ENCODE measurements around the gene RIMBP3C.
"Not testable (repeated sequence)": the region's sequence is repeated elsewhere in the genome, so short reads cannot be mapped to it uniquely, and the experiment has no call there.

RIMBP3C gene

DNA sequence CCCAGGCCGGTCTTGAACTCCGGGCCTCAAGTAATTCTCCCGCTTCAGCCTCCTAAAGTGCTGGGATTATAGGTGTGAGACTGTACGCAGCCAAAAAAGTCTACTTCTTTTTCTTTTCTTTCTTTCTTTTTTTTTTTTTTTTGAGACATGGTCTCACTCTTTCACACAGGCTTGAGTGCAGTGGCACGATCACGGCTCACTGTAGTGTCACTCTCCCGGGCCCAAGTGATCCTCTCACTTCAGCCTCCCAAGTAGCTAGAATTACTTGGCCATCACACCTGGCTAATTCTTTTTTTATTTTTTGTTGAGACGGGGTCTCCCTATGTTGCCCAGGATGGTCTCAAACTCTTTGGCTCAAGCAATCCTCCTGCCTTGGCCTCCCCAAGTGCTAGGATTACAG lies 12.7 kb upstream of the RIMBP3C start:
- no peak for DNase-seq (ENCODE audit: low read depth)
- TF ChIP-seq, protein P1, sequence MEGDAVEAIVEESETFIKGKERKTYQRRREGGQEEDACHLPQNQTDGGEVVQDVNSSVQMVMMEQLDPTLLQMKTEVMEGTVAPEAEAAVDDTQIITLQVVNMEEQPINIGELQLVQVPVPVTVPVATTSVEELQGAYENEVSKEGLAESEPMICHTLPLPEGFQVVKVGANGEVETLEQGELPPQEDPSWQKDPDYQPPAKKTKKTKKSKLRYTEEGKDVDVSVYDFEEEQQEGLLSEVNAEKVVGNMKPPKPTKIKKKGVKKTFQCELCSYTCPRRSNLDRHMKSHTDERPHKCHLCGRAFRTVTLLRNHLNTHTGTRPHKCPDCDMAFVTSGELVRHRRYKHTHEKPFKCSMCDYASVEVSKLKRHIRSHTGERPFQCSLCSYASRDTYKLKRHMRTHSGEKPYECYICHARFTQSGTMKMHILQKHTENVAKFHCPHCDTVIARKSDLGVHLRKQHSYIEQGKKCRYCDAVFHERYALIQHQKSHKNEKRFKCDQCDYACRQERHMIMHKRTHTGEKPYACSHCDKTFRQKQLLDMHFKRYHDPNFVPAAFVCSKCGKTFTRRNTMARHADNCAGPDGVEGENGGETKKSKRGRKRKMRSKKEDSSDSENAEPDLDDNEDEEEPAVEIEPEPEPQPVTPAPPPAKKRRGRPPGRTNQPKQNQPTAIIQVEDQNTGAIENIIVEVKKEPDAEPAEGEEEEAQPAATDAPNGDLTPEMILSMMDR (conservative IDR thresholded peaks at IDR 0.05; ENCODE audit: control insufficient read depth, insufficient read depth, low read depth, low read length): no peak
- H3K4me3 ChIP-seq (ENCODE audit: control insufficient read depth, low read depth, low read length): no peak overlapping the region

DNA sequence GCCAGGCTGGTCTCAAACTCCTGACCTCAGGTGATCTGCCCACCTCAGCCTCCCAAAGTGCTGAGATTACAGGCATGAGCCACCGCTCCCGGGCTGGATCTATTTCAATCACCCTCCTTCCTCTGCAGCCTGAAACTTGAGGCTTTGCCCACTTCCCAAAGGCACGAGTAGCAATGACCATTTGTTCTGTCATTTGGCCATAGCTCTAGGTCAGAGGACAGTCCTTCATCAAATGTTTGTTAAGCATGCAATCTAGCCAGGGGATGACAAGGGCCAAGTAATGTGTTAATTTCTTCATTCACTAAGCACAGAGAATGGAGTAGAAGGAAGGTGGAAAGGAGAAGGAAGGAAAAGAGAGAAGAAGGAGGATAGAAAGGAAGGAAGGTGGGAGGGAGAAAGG lies 9.4 kb upstream of the RIMBP3C start:
- DNase-seq (ENCODE audit: low read depth); H3K4me3 ChIP-seq (ENCODE audit: control insufficient read depth, low read depth, low read length): not testable (repeated sequence)

GRCh38 chr22:21559345-21560125 lies 8.3 kb upstream of the RIMBP3C start:
- H3K4me3 ChIP-seq (ENCODE audit: control insufficient read depth, low read depth, low read length); DNase-seq (ENCODE audit: low read depth): not testable (repeated sequence)

DNA sequence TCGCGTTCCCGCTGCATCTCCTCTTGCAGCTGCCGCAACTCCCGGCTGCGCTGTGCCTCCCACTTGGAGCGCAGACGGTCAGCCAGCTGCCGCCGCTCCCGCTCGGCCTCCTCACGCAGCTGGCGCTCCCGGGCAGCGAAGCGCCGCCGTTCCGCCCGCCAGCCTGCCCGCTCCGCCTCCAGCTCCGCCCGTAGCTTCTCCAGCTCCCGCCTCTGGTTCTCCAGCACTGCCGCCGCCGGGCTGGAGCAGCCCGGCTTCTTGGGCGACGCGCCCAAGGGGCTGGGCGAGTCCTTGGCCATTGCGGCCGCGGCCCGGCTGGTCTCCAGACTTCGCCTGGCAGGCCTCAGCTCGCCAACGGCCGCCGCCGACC lies 598 bp downstream of the RIMBP3C start:
- H3K4me3 ChIP-seq (ENCODE audit: control insufficient read depth, low read depth, low read length); DNase-seq (ENCODE audit: low read depth): not testable (repeated sequence)

DNA sequence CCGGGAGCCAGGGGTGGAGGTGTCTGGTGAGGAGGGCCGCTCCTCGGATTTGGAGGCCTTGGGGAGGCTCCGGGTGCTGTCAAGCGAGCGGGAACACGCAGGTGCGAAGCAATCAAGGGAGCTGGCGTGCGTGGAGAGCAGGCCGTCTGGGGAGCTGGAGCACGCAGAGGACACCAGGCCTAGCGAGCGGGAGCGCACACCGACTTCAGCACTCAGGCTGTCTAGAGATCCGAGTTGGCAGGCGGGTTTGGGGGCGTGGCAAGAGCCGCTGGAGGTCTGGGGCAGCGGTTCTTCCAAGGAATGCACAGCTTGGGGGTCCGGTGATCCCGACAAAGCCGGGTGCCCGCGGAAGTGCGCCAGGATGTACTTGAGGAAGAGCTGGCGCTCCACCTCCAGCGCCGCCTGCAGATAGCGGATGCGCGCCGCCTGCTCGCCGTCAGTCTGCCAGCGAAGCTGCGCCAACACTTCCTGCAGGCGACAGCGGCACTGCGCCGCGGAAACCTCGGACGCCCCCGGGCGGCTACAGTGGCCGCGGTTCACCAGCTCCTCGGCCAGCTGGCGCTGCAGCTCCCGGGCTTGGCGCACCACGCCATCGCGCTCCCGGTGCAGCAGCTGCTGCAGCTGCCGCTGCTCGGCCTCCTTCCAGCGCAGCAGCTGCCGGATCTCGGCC lies 1.1 kb downstream of the RIMBP3C start:
- H3K4me3 ChIP-seq (ENCODE audit: control insufficient read depth, low read depth, low read length); DNase-seq (ENCODE audit: low read depth): not testable (repeated sequence)

DNA sequence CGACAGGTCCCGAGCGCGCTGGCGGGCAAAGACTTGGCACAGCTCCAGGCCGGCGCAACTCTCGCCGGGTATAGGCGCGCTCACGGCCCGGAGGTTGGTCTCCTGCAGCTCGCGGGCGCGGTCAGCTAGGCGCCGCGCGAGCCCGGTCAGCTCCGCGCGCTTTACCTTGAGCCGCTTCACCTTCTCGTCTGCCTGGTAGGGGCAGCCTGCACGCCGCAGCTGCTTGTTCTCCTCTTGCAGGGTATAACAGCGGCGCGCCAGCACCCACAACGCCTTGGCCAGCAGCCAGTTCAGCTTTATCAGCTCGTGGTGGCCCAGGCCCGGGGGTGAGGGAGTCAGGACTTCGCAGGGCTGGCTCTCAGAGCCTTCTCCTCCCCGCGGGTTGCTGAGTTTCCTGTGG lies 1.7 kb downstream of the RIMBP3C start:
- H3K4me3 ChIP-seq (ENCODE audit: control insufficient read depth, low read depth, low read length); DNase-seq (ENCODE audit: low read depth): not testable (repeated sequence)

- H3K4me3 ChIP-seq (ENCODE audit: control insufficient read depth, low read depth, low read length); DNase-seq (ENCODE audit: low read depth): not testable (repeated sequence)
Measured at GRCh38 chr22:21544432-21545322, 6.6 kb downstream of the RIMBP3C start.

DNA sequence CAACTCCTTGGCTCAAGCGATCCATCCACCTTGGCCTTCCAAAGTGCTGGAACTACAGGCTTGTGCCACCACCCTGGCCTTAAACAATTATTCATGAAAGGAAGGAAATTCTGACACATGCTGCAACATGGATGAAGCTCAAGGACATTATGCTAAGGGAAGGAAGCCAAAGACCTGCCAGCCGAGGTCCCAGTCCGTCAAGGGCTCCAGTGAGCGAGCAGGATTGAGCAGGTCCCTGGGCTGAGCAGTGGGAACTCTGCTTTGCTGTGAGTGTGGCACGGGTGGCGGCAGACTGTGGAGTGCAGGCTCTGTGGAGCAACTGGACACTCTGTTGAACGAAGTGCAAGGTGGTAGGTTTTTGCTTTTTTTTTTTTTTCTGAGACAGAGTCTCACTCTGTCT lies 11.4 kb downstream of the RIMBP3C start:
- not testable (repeated sequence) for H3K4me3 ChIP-seq (ENCODE audit: control insufficient read depth, low read depth, low read length); DNase-seq (ENCODE audit: low read depth)

DNA sequence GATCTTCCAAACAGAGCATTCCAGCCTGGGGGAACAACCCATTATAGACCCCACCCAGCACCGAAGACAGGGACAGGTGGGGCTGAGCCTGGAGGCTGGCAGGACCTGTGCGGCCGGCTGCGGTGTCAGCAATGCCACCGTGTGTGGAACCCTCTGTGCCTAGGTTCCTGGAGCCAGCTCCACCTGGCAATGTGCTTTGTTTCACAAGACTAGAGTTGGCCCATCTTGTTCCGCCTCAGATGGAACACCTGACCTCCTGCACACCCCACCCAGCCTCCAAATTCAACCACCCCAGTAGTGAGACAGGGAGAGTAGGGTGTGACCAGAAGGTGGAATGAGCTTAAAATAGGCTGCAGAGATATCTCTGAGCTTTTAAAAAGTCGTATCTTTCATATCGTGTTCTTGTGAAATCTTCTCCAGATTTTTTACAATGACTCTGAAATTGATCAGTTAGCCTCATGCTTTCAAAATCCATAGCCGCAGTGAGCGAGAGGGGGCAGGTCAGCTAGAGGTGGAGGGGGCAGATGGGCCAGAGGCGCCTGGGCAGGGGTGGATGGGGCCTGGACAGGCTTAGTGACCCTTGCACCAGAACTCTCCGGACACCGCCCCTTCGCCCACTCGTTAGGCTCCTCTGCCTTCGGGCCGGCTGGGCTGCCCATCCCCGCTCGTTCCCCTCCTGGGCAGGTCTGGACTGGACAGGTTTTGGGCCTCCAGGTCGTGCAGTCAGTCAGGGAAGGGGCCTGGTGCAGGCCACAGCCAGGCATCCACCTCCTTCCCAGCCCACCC lies 18.2 kb downstream of the RIMBP3C start:
- H3K4me3 ChIP-seq (ENCODE audit: control insufficient read depth, low read depth, low read length); DNase-seq (ENCODE audit: low read depth): not testable (repeated sequence)

DNA sequence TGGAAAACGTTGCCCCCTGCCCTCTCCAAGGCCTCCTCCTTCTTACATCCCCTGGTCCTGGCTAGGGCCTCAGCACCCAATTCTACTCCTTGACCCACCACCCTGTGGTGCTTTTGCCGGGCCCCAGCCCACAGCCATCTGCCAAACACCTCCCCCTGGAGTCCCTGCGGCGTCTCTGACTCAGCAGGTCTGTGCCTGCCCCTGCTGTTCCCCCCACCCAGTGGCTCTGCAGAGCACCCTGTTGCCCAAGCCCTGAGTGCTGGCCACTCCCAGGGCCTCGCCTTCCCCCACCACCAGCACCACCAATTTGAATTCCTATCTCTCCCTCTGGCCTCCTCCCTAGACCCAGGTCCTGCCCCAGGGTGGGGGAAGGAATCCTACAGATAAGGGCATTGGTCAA lies 19.7 kb downstream of the RIMBP3C start:
- H3K4me3 ChIP-seq (ENCODE audit: control insufficient read depth, low read depth, low read length); DNase-seq (ENCODE audit: low read depth): not testable (repeated sequence)

DNA sequence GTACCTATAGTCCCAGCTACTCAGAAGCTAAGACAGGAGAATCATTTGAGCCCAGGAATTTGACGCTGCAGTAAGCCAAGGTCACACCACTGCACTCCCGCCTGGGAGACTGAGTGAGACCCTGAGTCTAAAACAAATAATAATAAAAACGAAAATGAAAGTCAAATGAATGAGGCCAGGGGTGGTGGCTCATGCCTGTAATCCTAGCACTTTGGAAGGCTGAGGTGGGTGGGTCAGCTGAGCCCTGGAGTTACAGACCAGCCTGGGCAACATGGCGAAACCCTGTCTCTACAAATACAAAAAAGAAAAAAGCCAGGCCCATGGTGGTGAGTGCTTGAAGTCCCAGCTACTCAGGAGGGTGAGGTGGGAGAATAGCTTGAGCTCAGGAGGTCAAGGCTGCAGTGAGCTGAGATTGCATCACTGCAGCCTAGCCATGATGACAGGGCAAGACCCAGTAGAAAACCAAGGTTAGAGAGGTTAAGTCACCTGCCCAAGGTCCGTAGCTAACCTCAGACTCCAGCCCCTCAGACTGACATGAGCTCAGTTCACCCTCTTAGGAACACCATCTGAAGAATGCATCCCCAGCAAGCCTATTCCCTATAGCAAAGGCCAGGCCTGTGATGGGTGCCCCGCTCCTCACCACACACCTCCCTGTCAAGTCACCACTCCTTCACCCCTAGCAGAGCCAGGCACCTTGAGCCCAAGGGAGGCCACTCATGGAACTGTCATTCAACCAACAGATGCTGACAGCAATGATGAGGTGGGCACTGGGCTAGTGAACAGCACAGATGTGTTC lies 24.4 kb downstream of the RIMBP3C start:
- not testable (repeated sequence) for DNase-seq (ENCODE audit: low read depth); H3K4me3 ChIP-seq (ENCODE audit: control insufficient read depth, low read depth, low read length)

DNA sequence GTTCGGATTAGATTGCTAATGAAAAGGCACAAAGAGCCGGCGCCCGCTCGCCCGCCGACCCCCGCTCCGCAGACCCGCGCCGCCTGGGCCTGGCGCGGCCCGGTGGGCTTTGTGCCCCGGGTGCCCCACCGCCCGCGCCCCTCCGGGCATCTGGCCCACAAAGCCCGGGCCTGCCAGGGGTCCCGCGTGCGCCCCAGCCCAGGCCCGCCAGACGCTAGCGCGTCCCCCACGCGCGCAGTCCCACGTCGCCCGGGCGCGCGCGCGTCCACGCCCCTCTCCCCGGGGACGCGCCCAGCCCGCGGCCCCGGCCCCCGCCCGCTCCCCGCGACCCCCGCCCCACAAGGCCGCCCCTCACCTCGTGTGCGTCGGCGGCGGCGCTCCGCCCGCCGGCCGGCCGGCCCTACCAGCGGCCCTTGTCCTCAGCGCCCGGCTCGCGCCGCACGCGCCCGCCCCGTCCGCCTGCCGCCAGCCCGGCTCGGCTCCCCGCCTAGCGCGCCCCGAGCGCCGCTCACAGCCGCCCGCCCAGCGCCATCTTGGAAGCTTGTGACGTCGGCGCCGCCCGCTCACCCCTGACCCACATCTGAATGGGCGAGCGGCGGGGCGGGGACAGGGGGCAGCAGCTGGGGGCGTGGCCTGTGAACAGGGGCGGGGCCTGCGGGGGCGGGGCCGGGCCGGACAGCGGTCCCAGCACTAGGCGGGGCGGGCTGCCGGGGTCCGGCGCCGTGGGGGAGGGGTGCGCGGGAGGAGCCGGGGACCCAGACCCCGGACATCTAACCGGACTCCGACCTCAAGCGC lies 34.1 kb downstream of the RIMBP3C start:
- not testable (repeated sequence) for DNase-seq (ENCODE audit: low read depth); H3K4me3 ChIP-seq (ENCODE audit: control insufficient read depth, low read depth, low read length)

- H3K4me3 ChIP-seq (ENCODE audit: control insufficient read depth, low read depth, low read length); DNase-seq (ENCODE audit: low read depth): not testable (repeated sequence)
Measured at GRCh38 chr22:21516522-21516921, 34.7 kb downstream of the RIMBP3C start.

DNA sequence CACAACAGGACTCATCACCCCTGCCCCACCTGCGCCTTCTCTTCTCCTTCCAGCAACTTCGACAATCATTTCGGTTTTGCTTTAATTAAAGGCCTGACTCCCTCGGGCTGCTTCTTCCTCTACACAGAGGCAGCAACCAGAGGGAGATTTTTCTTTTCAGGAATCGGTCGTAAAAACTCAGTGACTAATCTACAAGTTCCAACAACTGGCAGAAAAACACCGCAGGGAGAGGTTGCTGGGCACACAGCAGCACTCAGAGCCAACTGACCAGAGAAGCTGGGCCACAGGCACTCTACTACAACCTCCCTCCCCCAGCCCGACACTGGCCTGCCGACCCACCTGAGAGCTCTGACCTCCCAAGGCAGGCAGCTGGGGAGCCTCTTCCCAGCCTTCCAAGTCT lies 36.0 kb downstream of the RIMBP3C start:
- not testable (repeated sequence) for H3K4me3 ChIP-seq (ENCODE audit: control insufficient read depth, low read depth, low read length); DNase-seq (ENCODE audit: low read depth)

GRCh38 chr22:21514117-21514516 lies 37.1 kb downstream of the RIMBP3C start:
- DNase-seq (ENCODE audit: low read depth); H3K4me3 ChIP-seq (ENCODE audit: control insufficient read depth, low read depth, low read length): not testable (repeated sequence)
